ENCODE measurements around the gene ANTXR1. TPM values are rescaled to one million over a fixed set of nuclear protein-coding genes. Genes with fewer than 3 reads are reported as not detected.

ANTXR1 gene
- total RNA-seq, 1 experiment from 2014 or later = 25.7 TPM

DNA sequence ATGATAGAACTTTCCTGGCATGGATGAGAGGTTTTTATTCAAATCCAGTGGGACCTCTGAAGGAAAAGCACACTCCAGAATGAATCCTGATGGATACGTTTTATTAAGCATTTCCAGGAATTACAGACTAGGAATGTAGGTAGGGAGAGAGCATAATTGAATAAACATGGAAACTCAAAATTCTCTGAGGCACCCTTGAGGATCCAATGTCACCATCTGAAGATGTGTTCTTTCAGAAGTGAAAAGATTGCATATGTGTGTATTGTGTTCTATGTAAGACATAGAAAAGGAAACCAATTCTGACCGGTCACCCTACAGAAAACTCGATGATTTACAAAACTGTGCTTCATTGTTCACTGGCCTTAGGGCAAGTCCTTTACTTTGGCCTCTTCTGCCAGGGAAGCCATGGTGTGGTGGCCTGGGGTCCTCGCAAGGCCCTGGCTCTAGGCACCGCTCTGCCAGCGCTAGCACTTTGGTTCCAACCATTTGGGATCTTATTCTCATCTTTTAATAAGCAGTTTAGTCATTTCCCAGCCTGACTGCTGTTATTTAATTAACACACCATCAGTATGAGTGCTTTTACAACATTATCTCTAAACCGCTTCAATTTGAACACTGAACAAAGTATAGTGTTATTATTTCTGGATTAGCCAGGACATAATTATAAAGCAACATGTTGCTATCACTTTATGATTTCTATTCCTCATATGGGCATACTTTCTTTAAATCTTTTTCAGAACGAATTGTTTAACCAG lies 43.1 kb upstream of the ANTXR1 start:
- H3K79me2 ChIP-seq (ENCODE audit: insufficient read depth, low read length) = no peaks in the 10 kb centered on the region
- H3K27ac ChIP-seq (ENCODE audit: low read depth, low read length) = no peak overlapping the region
- no peak overlapping the region for H3K9ac ChIP-seq (ENCODE audit: low read length)
- no peaks in the 10 kb centered on the region for H3K9me3 ChIP-seq (ENCODE audit: control insufficient read depth in 1 of 2, insufficient read depth in 1 of 2, low read depth in 1 of 2, low read length in 2 of 2)
- RAD21 ChIA-PET (ENCODE audit: low non-redundant PET in 1 of 2, low total read pairs in 2 of 2, uncharacterized antibody in 2 of 2, unreplicated experiment in 2 of 2) = no interaction called here
- no peak for ATAC-seq
- POLR2A ChIA-PET = no interaction called here
- no peaks in the 10 kb centered on the region; the same call in 1 of the 2 replicates for H3K9me2 ChIP-seq (ENCODE audit: insufficient read depth)
- BruUV-seq (replicated peaks) = no TSS peak
- H3K4me1 ChIP-seq (ENCODE audit: control insufficient read depth in 1 of 2, insufficient read depth in 2 of 2, low read length in 2 of 2) = peaks cover 0 to 14% of the 10 kb centered on the region in 2 experiments; a peak in 2 of 4 replicates
- intact Hi-C loops (cut with micrococcal nuclease) = no loop called here
- no peak overlapping the region for H3K4me3 ChIP-seq (replicated peaks in 1 of 2; ENCODE audit: low read depth in 1 of 2, low read length in 2 of 2)
- no peak for DNase-seq (ENCODE audit: low read depth, low spot score)
- TF ChIP-seq JUND (IDR thresholded peaks at IDR 0.05) (no peak), EZH2phosphoT487 (IDR thresholded peaks at IDR 0.05; ENCODE audit: borderline replicate concordance) (no peak), CBX3 (IDR thresholded peaks at IDR 0.05; ENCODE audit: low read depth) (no peak), TCF7L2 (IDR thresholded peaks at IDR 0.05; ENCODE audit: borderline replicate concordance, extremely low read depth, insufficient read depth, insufficient read length) (no peak), POLR2A (IDR thresholded peaks at IDR 0.05; ENCODE audit: borderline replicate concordance, extremely low read depth, insufficient read depth, insufficient read length) (no peak), RAD21 (IDR thresholded peaks at IDR 0.05; ENCODE audit: low read depth) (no peak), SIN3A (IDR thresholded peaks at IDR 0.05; ENCODE audit: low read depth) (no peak), POLR2AphosphoS5 (IDR thresholded peaks at IDR 0.05; ENCODE audit: low read depth, low read length) (no peak), ZNF274 (IDR thresholded peaks at IDR 0.05; ENCODE audit: low read depth, low read length) (no peak), SP1 (IDR thresholded peaks at IDR 0.05; ENCODE audit: low read depth) (no peak), ZFX (IDR thresholded peaks at IDR 0.05) (no peak)
- TF ChIP-seq, protein P1, sequence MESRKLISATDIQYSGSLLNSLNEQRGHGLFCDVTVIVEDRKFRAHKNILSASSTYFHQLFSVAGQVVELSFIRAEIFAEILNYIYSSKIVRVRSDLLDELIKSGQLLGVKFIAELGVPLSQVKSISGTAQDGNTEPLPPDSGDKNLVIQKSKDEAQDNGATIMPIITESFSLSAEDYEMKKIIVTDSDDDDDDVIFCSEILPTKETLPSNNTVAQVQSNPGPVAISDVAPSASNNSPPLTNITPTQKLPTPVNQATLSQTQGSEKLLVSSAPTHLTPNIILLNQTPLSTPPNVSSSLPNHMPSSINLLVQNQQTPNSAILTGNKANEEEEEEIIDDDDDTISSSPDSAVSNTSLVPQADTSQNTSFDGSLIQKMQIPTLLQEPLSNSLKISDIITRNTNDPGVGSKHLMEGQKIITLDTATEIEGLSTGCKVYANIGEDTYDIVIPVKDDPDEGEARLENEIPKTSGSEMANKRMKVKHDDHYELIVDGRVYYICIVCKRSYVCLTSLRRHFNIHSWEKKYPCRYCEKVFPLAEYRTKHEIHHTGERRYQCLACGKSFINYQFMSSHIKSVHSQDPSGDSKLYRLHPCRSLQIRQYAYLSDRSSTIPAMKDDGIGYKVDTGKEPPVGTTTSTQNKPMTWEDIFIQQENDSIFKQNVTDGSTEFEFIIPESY (IDR thresholded peaks at IDR 0.05; ENCODE audit: extremely low read depth, insufficient replicate concordance, low read length) = no peak
- TF ChIP-seq, protein P2, sequence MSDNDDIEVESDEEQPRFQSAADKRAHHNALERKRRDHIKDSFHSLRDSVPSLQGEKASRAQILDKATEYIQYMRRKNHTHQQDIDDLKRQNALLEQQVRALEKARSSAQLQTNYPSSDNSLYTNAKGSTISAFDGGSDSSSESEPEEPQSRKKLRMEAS (IDR thresholded peaks at IDR 0.05) = no peak
- TF ChIP-seq, protein P3, sequence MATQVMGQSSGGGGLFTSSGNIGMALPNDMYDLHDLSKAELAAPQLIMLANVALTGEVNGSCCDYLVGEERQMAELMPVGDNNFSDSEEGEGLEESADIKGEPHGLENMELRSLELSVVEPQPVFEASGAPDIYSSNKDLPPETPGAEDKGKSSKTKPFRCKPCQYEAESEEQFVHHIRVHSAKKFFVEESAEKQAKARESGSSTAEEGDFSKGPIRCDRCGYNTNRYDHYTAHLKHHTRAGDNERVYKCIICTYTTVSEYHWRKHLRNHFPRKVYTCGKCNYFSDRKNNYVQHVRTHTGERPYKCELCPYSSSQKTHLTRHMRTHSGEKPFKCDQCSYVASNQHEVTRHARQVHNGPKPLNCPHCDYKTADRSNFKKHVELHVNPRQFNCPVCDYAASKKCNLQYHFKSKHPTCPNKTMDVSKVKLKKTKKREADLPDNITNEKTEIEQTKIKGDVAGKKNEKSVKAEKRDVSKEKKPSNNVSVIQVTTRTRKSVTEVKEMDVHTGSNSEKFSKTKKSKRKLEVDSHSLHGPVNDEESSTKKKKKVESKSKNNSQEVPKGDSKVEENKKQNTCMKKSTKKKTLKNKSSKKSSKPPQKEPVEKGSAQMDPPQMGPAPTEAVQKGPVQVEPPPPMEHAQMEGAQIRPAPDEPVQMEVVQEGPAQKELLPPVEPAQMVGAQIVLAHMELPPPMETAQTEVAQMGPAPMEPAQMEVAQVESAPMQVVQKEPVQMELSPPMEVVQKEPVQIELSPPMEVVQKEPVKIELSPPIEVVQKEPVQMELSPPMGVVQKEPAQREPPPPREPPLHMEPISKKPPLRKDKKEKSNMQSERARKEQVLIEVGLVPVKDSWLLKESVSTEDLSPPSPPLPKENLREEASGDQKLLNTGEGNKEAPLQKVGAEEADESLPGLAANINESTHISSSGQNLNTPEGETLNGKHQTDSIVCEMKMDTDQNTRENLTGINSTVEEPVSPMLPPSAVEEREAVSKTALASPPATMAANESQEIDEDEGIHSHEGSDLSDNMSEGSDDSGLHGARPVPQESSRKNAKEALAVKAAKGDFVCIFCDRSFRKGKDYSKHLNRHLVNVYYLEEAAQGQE (IDR thresholded peaks at IDR 0.05; ENCODE audit: low read depth) = no peak
- TF ChIP-seq, protein P4, sequence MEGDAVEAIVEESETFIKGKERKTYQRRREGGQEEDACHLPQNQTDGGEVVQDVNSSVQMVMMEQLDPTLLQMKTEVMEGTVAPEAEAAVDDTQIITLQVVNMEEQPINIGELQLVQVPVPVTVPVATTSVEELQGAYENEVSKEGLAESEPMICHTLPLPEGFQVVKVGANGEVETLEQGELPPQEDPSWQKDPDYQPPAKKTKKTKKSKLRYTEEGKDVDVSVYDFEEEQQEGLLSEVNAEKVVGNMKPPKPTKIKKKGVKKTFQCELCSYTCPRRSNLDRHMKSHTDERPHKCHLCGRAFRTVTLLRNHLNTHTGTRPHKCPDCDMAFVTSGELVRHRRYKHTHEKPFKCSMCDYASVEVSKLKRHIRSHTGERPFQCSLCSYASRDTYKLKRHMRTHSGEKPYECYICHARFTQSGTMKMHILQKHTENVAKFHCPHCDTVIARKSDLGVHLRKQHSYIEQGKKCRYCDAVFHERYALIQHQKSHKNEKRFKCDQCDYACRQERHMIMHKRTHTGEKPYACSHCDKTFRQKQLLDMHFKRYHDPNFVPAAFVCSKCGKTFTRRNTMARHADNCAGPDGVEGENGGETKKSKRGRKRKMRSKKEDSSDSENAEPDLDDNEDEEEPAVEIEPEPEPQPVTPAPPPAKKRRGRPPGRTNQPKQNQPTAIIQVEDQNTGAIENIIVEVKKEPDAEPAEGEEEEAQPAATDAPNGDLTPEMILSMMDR (IDR thresholded peaks at IDR 0.05 in 2 of 3, conservative IDR thresholded peaks at IDR 0.05 in 1 of 3; ENCODE audit: borderline replicate concordance in 1 of 3, insufficient read depth in 1 of 3, low read depth in 2 of 3, low read length in 2 of 3) = no peak
- H3K27me3 ChIP-seq (ENCODE audit: insufficient read depth, low read length) = no peaks in the 10 kb centered on the region
- H3K36me3 ChIP-seq (ENCODE audit: control insufficient read depth in 1 of 2, insufficient read depth in 2 of 2, low read length in 2 of 2) = no peaks in the 10 kb centered on the region
- H4K20me1 ChIP-seq (ENCODE audit: insufficient read depth) = no peaks in the 10 kb centered on the region
- CTCF ChIA-PET = no interaction called here
- no peak overlapping the region for H2AFZ ChIP-seq (ENCODE audit: low read depth, low read length, poor library complexity, severe bottlenecking)
- H3K4me2 ChIP-seq (ENCODE audit: low read length) = no peak overlapping the region

Measured in HCT116 (cell line).